SH-SY5Y (cell line): ENCODE results near the gene VEGFB.

ENCODE experiments used
- GATA2 ChIP-seq: IDR thresholded peaks from 2 replicates; pipeline ENCODE4 v1.6.1; 2011; ENCODE audit warnings: mild to moderate bottlenecking, low read depth, low read length
- GATA3 ChIP-seq: IDR thresholded peaks from 2 replicates; pipeline ENCODE4 v1.6.1; 2011; ENCODE audit warnings: low read depth, mild to moderate bottlenecking, low read length, moderate library complexity

DNA sequence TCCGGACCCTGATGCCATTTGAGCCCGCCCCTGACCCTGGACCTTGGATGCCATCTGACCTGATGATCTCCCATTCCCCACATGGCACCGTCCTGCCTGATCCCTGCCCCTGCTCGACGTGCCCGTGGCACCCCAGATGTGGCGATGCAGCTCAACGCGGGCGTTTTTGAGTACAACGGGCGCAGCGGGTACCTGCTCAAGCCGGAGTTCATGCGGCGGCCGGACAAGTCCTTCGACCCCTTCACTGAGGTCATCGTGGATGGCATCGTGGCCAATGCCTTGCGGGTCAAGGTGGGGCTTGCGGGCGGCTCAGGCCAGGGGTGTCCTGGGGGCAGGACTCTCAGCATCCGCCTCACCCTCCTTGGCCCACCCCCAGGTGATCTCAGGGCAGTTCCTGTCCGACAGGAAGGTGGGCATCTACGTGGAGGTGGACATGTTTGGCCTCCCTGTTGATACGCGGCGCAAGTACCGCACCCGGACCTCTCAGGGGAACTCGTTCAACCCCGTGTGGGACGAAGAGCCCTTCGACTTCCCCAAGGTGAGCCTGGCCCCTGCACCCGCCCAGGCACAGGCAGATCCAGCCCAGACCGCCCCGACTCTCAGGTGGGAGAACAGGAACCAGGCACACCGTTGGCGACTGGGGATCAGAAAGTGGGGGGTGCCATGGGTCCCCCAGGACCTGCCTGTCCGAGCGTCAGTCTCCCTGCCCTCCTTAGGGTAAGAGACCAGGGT is 28.1 kb downstream of the VEGFB start:
- no peak for TF ChIP-seq GATA2
- no peak for TF ChIP-seq GATA3
